AG09319 (cell line): ENCODE measurements around the gene VPREB3.

Experiments used
- DNase-seq: peaks from one replicate; pipeline ENCODE4 v3.0.0-alpha.2; 2010; ENCODE audit warnings: low read depth; ENCODE audit errors: extremely low read depth
- CTCF ChIP-seq: IDR thresholded peaks from 2 replicates; pipeline ENCODE4 v1.5.1; 2011; ENCODE audit warnings: low read depth, mild to moderate bottlenecking, inconsistent platforms, low read length, moderate library complexity

Gene VPREB3

GRCh38 chr22:23775779-23776375 lies 21.7 kb upstream of the VPREB3 start:
- no peak for TF ChIP-seq CTCF
- DNase-seq = no peak

GRCh38 chr22:23774922-23775436 lies 20.8 kb upstream of the VPREB3 start:
- TF ChIP-seq CTCF = no peak
- DNase-seq = no peak

- no peak for DNase-seq
- no peak for TF ChIP-seq CTCF
Observed at GRCh38 chr22:23774114-23774921, 20.1 kb upstream of the VPREB3 start.

GRCh38 chr22:23773483-23774113 lies 19.4 kb upstream of the VPREB3 start:
- TF ChIP-seq CTCF = no peak
- DNase-seq = no peak

GRCh38 chr22:23772649-23773473 lies 18.6 kb upstream of the VPREB3 start, which contains the start of gene MMP11:
Gene MMP11, plus strand, starts transcription at chr22:23772849. Its CDS starts 22 bp downstream, at chr22:23772871.
- DNase-seq = no peak
- no peak; the same call in none of the 2 replicates for TF ChIP-seq CTCF

GRCh38 chr22:23772315-23772648 lies 18.1 kb upstream of the VPREB3 start:
- DNase-seq = no peak
- no peak for TF ChIP-seq CTCF
